Kidney tubule cell (primary cell): ENCODE results near the gene MYEOV.

ENCODE experiments used
- DNase-seq: peaks from one replicate; pipeline ENCODE4 v3.0.0-alpha.2; 2018; ENCODE audit warnings: low spot score

Gene MYEOV

GRCh38 chr11:69317401-69318092 is 23.6 kb downstream of the MYEOV start:
- no peak for DNase-seq

- no peak for DNase-seq
Measured at GRCh38 chr11:69318093-69318420, 24.1 kb downstream of the MYEOV start.

- no peak for DNase-seq
Measured at GRCh38 chr11:69319255-69320106, 25.5 kb downstream of the MYEOV start.

DNA sequence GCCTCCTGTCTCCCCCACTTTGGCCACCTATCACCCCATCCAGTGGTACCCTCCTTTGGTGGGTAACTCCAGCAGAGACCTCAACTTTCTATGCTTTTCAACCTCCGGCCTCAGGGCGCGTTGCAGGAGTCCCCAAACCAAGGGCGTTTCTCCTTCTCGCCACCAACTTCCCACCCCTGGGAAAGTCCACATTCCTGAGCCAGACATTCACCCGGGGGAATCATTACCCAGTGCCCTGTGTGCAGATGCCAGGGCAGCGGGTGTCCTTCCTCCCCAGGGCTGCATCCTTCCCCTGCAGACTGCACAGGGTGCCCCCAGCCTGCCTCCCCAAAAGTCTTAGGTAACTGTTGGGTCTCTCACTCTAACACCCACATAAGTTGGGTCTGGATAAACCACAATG is 26.4 kb downstream of the MYEOV start:
- DNase-seq: peak; percentile 92

- DNase-seq: peak; percentile 65
Measured at GRCh38 chr11:69320756-69321741, 27.1 kb downstream of the MYEOV start.

DNA sequence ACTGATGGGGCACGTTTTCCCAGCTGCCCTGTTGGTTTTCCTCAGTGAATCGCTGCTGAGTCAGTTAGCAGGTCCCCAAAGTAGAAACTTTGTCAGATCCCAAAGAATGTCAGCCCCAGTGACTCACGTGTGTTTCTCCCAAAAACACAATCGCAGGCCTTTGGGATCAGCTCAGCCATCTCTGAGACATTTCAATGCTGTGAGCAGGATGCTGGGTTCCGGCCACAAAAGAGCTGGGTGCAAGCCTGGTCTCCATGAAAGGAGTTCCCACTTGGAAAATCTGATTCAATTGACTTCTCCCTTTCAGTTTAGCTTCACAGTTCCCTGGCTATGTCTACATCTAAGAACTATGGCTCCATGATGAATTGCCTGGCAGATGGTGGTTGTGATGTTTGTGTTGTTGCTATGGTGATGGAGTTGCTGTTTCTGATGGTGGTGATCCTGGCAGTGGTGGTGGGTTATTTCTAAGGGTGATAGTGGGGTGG is 28.0 kb downstream of the MYEOV start:
- peak; percentile 97 for DNase-seq

- no peak for DNase-seq
Measured at GRCh38 chr11:69325446-69325845, 31.5 kb downstream of the MYEOV start.

- DNase-seq: no peak
Measured at GRCh38 chr11:69326622-69327219, 32.8 kb downstream of the MYEOV start.

- no peak for DNase-seq
Measured at GRCh38 chr11:69327741-69328191, 33.8 kb downstream of the MYEOV start.

- no peak for DNase-seq
Measured at GRCh38 chr11:69328231-69328630, 34.3 kb downstream of the MYEOV start.

- DNase-seq: no peak
Measured at GRCh38 chr11:69329581-69329980, 35.6 kb downstream of the MYEOV start.

- no peak for DNase-seq
Measured at GRCh38 chr11:69330330-69330729, 36.4 kb downstream of the MYEOV start.

GRCh38 chr11:69333149-69333710 is 39.3 kb downstream of the MYEOV start:
- no peak for DNase-seq

- no peak for DNase-seq
Measured at GRCh38 chr11:69333879-69334278, 39.9 kb downstream of the MYEOV start.

DNA sequence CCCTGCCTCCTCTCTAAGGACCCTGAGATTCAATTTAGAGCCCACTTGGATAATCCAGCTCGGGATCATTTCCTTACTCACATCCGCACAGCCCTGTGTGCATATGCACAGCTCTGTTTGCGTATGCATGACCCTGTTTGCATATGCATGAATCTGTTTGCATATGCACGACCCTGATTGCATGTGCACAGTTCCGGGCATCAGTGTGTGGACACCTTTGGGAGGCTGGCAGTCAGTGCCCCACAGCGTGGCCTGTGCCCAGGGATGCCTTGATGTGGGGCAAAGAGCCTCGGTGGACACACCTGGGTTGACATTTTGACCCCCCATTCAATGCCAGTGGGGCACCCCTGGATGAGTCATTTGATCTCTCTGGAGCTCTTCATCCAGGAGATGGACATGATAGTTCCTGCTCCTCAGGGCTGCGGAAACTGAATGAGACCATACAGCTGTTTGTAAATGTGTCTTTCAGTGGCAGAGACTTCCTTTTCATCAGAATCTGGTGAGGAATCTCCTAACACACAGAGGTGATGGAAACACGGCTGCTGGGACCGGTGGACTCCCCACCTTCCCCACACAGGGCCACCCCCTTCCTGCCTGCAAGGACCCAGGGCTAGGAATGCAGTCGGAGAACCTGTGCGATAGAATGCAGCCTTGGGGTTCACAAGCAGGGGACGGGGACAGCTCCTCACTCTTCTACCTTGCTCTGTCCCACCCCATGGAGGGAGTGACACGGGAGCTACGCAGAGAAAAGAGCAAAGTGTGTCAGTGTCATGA is 41.2 kb downstream of the MYEOV start:
- DNase-seq: no peak

DNA sequence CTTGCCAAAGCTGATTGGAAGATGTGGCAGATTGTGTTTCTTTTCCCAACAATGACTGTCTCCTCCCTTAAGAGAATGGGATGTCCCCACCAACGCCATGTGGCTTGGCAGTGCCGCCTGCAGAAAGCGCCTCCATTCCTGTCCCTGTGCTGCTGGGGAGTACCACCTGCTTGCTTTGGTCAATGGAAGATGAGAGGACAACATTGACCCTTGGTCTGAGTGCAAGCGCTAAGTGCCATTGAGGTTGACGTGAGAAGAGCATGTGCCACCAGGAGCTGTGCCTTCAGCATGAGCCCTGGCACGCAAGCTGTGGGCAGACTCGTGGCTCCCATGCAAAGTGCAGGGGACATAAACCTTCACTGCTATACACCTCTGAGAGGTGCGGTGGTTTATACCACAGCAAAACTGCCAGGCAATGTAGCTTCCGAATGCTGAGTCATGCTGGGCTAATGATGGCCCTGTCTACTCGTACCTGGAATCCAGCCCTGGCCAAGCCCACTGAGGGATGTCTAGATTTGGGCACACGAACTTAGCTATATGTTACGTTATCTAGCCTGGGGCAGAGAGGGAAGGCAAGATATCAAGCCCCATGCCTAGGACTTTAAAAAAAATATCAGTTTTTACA is 41.9 kb downstream of the MYEOV start:
- no peak for DNase-seq

- DNase-seq: peak; percentile 83
Measured at GRCh38 chr11:69337211-69337721, 43.3 kb downstream of the MYEOV start.

DNA sequence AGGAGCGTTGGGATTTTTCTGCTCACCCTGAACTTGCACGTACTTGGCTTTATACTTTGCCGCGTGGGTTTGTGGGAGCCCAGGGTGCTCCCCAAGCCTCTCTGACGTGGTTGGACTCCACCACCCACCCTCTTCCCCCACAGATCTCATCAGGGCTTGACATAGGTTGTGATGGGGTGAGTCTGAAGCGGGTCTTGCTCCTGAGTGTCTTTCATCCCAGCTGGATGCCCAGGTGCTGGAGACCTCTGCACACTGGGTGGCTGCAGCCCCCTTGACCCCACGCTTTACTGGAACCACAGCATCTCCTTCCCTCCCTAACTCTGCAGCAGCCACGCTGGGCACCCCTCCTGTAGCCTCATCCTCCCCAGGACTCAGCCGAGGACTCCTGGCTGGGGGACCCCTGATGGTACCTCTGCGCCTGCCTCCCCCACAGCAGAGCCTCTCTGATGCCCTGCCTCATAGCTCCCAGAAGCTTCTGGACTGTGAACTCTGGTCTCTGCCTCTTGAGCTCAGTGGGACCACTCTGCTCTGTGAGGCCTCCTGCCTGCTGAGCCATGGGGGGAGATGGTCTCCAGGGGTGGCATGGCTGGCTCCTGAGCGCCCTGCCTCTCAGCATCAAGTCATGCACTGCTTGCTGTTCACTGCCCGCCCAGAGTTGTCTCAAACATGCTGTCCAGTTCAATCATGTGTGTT is 45.2 kb downstream of the MYEOV start:
- no peak for DNase-seq

GRCh38 chr11:69339983-69340565 is 46.1 kb downstream of the MYEOV start:
- no peak for DNase-seq
